Stromal cell of bone marrow (primary cell): ENCODE data around the gene FAM219A.

Source experiments
- DNase-seq: peaks from one replicate; pipeline ENCODE4 v3.0.0-alpha.2; 2012; ENCODE audit warnings: low read depth

FAM219A gene

GRCh38 chr9:34400686-34401602 lies 57.4 kb downstream of the FAM219A start:
- no peak for DNase-seq

DNA sequence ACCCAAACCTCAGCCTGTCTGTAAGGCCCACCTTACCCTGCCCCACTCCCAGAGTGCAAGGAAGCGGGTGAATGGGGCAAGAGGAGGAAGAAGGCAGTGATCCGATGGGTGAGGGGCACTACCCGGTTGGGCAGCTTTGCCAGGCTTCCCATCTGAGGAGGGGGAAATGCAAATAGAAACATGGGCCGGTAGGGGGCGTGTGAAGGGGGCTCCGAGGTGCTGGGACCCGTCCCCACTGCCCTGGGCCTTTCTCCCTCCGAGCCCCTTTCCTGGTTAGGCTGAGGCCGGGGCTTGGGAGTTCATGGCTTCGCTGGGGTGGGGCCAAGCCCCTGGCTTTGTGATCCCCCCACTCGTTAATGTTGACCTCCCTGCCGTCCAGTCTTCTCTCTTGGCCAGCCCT lies 58.1 kb downstream of the FAM219A start:
- DNase-seq, result no peak

DNA sequence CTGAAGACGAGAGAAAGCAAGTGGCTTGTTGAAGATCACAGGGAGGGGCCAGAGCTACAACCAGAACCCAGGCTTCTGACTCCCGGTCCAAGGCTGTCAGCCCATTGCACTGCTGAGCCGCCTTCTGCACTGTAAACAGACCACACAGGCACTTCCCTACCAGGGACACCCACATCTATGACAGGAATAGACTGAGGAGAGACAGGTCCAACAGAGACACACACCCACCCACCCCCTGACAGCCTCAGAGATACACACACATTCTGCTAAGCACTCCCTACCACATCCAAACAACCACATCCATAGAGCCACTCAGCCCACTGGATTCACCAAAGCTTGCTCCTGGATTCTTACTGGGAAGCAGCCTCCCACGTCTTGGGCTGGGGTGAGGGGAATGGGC lies 58.6 kb downstream of the FAM219A start:
- DNase-seq, result no peak

GRCh38 chr9:34398875-34399274 lies 59.5 kb downstream of the FAM219A start:
- DNase-seq, result no peak

- DNase-seq, result no peak
These were observed 61.8 kb downstream of the FAM219A start for GRCh38 chr9:34396276-34397214.

DNA sequence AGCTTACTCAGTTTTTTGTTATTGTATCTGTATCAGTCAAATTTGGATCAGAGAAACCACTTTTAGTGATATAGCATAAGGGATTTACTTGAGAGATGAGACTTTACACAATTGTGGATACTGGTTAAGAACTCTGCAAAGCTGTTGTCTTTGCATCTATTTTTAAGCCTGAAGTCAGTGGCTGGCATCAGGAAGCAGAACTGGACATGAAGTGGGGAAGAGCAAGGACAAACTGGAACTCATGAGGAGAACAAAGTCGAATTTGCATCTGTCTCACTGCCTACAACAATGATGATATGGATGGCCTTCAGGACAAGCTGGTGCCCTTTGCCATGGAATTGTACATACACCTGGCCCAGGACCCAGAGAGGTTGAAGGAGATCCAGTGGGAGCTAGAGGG lies 65.9 kb downstream of the FAM219A start:
- no peak for DNase-seq

GRCh38 chr9:34387239-34387638 lies 71.1 kb downstream of the FAM219A start:
- DNase-seq, result no peak

DNA sequence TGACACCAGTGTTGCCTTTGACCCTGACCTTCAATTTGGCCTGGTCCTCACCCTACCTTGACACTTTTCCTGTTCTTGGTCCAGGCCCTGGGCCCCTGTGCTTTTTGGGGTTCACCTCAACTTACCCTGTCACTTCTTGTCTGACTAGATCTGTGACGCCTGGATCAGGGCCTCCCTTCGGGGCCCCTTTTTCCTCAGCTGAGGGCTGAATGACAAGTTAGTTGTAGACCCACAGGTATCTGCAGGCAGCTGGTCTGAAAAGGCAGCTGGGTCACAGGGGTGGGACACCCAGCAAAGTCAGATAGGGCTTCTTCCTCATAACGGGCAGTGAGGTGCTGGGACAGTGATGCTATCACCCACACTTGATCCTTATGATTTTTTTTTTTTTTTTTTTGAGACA lies 71.7 kb downstream of the FAM219A start:
- no peak for DNase-seq

DNA sequence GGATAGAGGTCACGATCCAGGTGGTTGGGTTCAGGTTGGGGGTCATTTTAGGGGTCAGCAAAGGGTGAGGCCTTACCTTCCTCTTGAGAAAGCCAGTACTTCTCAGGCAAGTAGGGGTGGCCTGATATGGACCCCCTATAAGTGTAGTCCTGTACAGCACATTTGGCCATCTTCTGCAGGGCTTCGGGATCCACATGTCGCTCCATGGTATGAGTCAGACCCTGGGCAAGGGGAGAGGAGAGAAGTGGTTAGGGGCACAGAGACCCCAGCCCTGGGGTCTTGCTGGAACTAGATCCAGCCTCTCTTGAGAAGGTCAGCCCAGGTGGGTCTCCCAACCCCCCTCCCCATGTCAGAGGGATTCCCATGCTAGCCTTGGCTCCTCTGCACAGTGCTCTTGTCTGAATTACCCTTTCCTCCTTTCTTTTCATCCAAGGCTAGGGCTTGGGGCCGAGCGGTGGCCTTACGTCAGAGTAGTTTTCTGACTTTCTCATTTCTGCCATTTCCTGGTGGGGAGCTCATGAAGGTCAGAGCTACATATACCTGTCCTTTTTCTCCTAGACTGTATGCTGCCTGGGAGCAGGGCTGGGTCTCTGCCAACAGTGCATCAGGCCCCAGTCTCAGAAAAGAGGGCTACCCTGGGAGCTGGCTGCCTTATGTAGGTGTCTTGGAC lies 72.7 kb downstream of the FAM219A start:
- no peak for DNase-seq

- no peak for DNase-seq
These were observed 73.8 kb downstream of the FAM219A start for GRCh38 chr9:34384368-34385165.

DNA sequence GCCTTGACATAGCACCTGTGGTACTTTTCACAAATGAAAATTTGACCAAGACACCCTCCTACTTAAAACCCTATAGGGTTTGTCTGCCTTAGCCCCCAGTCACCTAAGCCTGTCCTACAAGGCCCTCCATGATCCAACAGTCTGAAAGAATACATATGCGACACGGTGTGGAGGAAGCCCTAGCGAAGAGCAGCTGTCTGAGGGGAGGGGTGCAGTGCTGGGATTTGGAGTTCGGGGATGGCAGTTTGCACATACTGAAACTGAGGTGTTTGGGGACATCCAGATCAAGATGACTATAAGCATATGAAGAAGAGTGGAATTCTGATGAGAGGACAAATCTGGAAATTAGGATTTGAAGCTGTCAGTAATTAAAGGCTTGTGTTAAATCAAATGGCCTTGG lies 74.5 kb downstream of the FAM219A start:
- DNase-seq, result no peak

- DNase-seq, result no peak
These were observed 75.5 kb downstream of the FAM219A start for GRCh38 chr9:34382879-34383278.

- DNase-seq, result no peak
These were observed 76.3 kb downstream of the FAM219A start for GRCh38 chr9:34382054-34382453.

DNA sequence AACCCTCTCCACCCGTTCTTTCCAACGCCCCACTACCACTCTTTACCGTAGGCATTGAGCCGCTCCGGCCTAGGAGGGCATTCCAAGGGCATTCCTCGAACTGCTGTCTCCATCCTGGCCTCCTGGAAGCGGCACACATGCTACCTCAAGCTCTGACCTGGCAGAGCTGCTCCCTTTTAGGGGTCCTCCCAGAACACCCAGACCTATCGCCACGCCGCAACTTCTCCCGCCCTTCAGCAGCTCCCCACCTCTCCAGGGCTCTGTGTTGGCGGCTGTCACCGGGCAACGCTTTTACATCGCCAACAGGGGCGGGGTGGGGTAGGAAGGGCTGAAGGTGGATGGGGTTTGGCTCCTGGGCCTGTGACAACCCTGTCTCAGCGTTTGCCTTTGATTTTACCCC lies 77.0 kb downstream of the FAM219A start:
- DNase-seq, result no peak

GRCh38 chr9:34380511-34381315 lies 77.7 kb downstream of the FAM219A start:
- no peak for DNase-seq

DNA sequence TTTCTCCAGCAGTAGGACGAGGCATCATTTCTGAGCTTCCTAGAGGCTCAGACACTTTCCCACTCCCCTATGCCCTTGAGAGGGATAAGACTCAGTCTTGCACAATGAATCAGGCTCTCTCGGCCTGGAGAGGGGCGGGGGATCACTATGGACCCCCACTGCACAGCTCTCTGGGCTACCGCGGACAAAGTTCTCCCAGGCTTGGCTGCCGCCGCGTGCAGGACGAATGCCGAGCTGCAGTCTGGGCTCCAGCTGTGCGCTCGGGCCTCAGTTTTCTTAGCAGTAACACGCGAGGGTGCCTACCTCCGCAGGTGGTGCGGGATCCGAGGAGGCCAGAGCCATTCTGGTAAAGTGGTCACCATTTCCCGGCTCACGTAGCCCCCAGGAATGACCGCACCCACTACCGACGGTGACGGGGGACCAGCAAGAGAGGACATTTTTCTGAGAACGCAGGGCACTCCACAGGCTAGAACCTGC lies 78.3 kb downstream of the FAM219A start:
- DNase-seq, result no peak

DNA sequence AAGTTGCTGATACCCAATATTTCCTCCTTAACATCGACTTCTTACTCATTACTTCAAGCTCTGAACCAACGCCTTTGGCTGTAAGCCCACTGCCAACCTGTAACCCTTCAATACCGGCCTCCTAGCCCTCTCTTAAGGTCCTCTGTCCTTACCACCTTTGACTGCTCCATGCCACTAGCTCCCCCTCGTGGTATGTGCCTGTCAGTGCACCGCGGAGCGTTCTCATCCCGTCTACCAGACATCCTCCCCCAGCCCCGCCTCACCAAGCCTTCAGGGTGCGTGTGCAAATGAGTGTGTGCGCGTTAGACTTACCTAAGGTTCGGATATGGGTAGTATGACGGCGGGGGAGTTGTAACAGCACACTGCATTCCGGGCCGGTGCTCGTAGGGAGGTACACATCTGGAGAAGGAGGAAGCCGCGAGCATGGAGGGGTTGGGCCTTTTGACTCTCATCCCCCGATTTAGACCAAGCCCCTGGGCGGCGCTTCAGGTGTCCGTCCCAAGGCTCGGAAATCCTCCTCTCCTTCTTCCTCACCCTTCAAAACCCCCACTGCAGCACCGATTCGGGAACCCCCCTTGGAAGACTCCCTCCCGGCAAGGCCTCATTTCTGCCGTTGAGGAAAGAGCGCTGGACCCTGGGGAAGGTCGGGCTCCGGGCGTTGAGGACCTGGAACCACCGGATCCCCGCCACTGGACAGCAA lies 78.9 kb downstream of the FAM219A start:
- DNase-seq, result peak; percentile 53

DNA sequence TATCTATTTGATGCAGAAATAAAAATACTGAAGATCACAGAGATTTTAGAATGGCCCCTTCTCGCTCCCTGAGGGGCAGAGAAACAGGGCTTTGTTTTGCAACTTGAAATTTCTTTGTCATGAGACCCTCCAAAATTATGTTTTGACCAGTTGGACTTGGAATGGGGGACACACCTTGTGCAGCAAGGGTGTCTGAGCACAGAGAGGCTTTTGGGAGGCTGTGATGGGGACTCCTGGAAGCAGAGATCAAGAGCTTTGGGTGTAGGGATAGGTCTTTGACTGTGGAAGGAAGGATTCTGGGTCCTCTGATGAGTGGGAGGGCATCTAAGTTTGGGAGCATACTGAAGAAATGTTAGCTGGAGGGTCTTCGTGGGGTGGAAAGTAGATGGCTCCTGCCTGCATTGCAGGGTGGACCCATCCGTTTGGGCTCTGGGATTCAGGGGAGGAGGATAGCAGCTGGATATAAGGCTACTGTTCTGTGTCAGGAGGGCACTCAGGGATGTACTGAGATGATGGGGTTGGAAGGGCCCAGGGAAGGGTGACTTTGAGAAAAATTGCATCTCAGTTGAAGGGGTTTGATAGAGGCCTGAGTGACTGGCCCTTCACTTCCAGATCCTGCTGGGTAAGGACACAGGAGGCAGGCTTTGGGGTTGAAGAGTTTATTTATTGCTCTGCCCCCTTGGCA lies 79.9 kb downstream of the FAM219A start:
- no peak for DNase-seq

DNA sequence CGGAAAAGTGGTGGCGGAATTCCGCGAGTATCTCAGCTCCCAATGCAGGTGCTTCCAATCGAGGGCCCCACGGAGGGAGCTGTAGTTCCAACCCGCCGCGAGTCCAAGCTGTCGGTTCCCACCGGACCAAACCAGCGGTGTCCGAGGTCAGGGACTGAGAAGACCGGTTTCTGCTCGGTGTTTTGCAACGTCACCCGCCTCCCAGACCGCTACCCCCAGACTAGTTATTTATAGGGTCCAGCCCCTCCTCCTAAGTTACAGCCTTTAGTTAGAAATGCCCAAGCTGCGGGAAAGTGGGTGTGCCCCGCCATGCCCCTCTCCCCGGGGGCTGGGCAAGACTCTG lies 81.0 kb downstream of the FAM219A start:
- DNase-seq, result no peak
